Keratinocyte (primary cell): Measurements from ENCODE around the gene ZNF862.

Source experiments
- CTCF ChIP-seq, 3 experiments: IDR thresholded peaks in 1 of 3; conservative IDR thresholded peaks in 1 of 3; optimal IDR thresholded peaks in 1 of 3; 2 replicates in 2 of 3; 3 replicates in 1 of 3; pipeline versions ENCODE3 to v1.5.1; 2011; ENCODE audit warnings: low read length in 3 of 3, mild to moderate bottlenecking in 3 of 3, moderate library complexity in 2 of 3, control low read depth in 1 of 3, inconsistent platforms in 1 of 3; ENCODE audit not compliant: insufficient read depth in 2 of 3; ENCODE audit errors: extremely low read depth in 1 of 3
- EZH2 ChIP-seq: IDR thresholded peaks from one replicate; pipeline ENCODE4 v1.6.1; 2012; ENCODE audit warnings: inconsistent platforms, mild to moderate bottlenecking, low read length, moderate library complexity

- no peak for TF ChIP-seq EZH2
- TF ChIP-seq CTCF (optimal IDR thresholded peaks at IDR 0.05 in 1 of 3, IDR thresholded peaks at IDR 0.05 in 1 of 3, conservative IDR thresholded peaks at IDR 0.05 in 1 of 3; ENCODE audit: extremely low read depth in 1 of 3, insufficient read depth in 2 of 3, low read length in 3 of 3): no peak
Observed at GRCh38 chr7:149875396-149875795, 37.2 kb downstream of the ZNF862 start.
